Right lobe of liver (tissue), 4 donors: Measurements from ENCODE around the gene GARIN5A.

Experiments
- CTCF ChIP-seq, 4 donors: fragments of 200-600 bp in 3 of 4; fragments of 450-650 bp in 1 of 4; IDR thresholded peaks; one replicate each; pipeline versions ENCODE4 v1.5.1 to v1.8.0; 2016 to 2022; ENCODE audit warnings: antibody characterized with exemption in 4 of 4, mild to moderate bottlenecking in 2 of 4
- POLR2A ChIP-seq: fragments of 450-650 bp; IDR thresholded peaks from one replicate; pipeline ENCODE4 v1.6.1; 2017; ENCODE audit warnings: antibody characterized with exemption, mild to moderate bottlenecking
- donor health status: DM: no; HTN: no; CAD: no.
- donor health status: DM: no; HTN: no; CAD: no.
- donor health status: DM: no; HTN: yes; CAD: no.

- TF ChIP-seq POLR2A (no peak), CTCF (IDR thresholded peaks at IDR 0.05) (no peak)
These were observed 42.1 kb downstream of the GARIN5A start for GRCh38 chr19:50434525-50434924.
